Thoracic aorta (tissue), 2 donors: Measurements from ENCODE around the gene HTATIP2. TPM values are rescaled to one million over a fixed set of nuclear protein-coding genes. Genes with fewer than 3 reads are reported as not detected.
"Not testable (repeated sequence)": the region's sequence is repeated elsewhere in the genome, so short reads cannot be mapped to it uniquely, and the experiment has no call there.

Experiments
- ATAC-seq: fragments of 150-250 bp; one replicate; pipeline ENCODE4 v1.8.0; 2017; ENCODE audit warnings: low read depth; ENCODE audit not compliant: insufficient number of reproducible peaks, low FRiP score
- DNase-seq: peaks from one replicate; pipeline ENCODE4 v3.0.0-alpha.2; 2020; ENCODE audit warnings: low spot score
- H3K27ac ChIP-seq, 2 donors: fragments of 200-600 bp; sonication (generic); 1 replicate in 1 of 2; 2 replicates in 1 of 2; pipeline ENCODE4 v1.5.1; 2016; ENCODE audit warnings: mild to moderate bottlenecking in 2 of 2, moderate library complexity in 2 of 2
- H3K27me3 ChIP-seq: fragments of 200-600 bp; sonication (generic); replicated peaks from 2 replicates; pipeline ENCODE4 v1.6.0; 2016; ENCODE audit warnings: mild to moderate bottlenecking; ENCODE audit not compliant: insufficient read depth
- H3K36me3 ChIP-seq: fragments of 200-600 bp; sonication (generic); one replicate; pipeline ENCODE4 v1.5.1; 2016
- H3K4me1 ChIP-seq, 2 donors: fragments of 200-600 bp; sonication (generic); 1 replicate in 1 of 2; 2 replicates in 1 of 2; pipeline versions ENCODE4 v1.5.1 to v1.6.0; 2016; ENCODE audit warnings: low read depth in 2 of 2, mild to moderate bottlenecking in 1 of 2; ENCODE audit not compliant: control insufficient read depth in 1 of 2
- H3K4me3 ChIP-seq: fragments of 200-600 bp; sonication (generic); 2 replicates; pipeline ENCODE4 v1.5.1; 2016; ENCODE audit warnings: mild to moderate bottlenecking
- H3K9me3 ChIP-seq: fragments of 200-600 bp; sonication (generic); 2 replicates; pipeline ENCODE4 v1.5.1; 2016
- total RNA-seq, 2 donors: library from RNA; depleted of rRNA; stranded (reverse); fragments of >200 nt; gene quantifications; one replicate each; pipeline versions ENCODE4 v1.1.0 to v1.2.3, GENCODE V29; 2016
- TF ChIP-seq, protein P1 (sequence below): fragments of 200-600 bp; sonication (generic); IDR thresholded peaks from one replicate; pipeline ENCODE4 v1.5.1; 2019; ENCODE audit warnings: antibody characterized with exemption

HTATIP2 gene
- total RNA-seq, 2 donors from 2014 or later, result 29.0 to 29.9 TPM

DNA sequence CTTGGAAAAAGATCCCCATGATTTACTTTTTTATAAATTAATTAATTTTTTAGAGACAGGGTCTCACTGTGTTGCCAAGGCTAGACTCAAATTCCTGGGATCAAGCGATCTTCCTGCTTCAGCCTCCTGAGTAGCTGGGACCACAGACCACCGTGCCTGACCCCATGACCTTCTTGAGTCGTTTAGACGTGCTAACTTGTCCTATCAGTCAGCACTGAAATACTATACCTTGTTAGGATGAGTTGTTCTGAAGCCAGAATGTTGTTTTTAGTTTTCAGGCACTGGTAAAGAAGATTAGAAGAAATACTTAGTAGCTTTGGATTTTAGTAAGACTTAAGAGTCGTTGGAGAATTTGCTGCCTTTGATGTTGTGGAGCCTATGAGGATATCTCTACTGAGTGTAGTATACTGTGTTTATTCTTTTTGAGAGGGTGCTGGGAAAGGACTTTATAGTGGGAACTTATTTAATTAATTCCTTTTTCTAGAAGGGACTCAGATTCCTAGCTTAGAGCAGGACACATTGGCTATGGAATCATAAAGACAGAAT, 8.6 kb downstream of the HTATIP2 start:
- ATAC-seq (no peak), DNase-seq (no peak)
- peaks cover 7% of the 10 kb centered on the region for H3K36me3 ChIP-seq

DNA sequence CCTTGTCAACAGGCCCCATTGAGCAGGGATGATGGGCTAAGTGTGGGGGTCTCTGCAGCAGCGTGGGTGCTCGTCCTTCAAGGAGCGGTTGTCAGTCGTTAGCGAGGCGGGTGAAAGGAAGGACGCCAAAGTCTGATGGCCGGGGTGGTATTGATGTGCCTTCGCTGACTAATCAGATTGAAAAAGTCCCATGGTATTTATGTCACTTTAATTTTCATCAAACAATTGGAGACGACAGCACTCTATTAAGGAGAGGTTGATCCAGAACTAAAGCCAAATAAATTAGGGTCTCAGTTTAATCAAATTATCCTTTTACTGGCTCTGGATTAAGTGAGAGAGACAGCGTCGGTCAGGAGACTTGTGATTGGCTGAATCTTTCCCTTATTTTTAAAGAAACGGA, 9.6 kb downstream of the HTATIP2 start:
- Histone ChIP-seq H3K4me1 (peaks cover 3 to 10% of the 10 kb centered on the region in 2 donors), H3K36me3 (peaks cover 9% of the 10 kb centered on the region)

More for the DNA sequence above, 8.6 kb downstream of the HTATIP2 start:
- Histone ChIP-seq H3K4me3 (no peak overlapping the region), H3K4me1 (peaks cover 7 to 14% of the 10 kb centered on the region in 2 donors), H3K9me3 (no peaks in the 10 kb centered on the region), H3K27ac (no peak overlapping the region), H3K27me3 (no peaks in the 10 kb centered on the region)
- TF ChIP-seq, protein P1, sequence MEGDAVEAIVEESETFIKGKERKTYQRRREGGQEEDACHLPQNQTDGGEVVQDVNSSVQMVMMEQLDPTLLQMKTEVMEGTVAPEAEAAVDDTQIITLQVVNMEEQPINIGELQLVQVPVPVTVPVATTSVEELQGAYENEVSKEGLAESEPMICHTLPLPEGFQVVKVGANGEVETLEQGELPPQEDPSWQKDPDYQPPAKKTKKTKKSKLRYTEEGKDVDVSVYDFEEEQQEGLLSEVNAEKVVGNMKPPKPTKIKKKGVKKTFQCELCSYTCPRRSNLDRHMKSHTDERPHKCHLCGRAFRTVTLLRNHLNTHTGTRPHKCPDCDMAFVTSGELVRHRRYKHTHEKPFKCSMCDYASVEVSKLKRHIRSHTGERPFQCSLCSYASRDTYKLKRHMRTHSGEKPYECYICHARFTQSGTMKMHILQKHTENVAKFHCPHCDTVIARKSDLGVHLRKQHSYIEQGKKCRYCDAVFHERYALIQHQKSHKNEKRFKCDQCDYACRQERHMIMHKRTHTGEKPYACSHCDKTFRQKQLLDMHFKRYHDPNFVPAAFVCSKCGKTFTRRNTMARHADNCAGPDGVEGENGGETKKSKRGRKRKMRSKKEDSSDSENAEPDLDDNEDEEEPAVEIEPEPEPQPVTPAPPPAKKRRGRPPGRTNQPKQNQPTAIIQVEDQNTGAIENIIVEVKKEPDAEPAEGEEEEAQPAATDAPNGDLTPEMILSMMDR, result no peak

DNA sequence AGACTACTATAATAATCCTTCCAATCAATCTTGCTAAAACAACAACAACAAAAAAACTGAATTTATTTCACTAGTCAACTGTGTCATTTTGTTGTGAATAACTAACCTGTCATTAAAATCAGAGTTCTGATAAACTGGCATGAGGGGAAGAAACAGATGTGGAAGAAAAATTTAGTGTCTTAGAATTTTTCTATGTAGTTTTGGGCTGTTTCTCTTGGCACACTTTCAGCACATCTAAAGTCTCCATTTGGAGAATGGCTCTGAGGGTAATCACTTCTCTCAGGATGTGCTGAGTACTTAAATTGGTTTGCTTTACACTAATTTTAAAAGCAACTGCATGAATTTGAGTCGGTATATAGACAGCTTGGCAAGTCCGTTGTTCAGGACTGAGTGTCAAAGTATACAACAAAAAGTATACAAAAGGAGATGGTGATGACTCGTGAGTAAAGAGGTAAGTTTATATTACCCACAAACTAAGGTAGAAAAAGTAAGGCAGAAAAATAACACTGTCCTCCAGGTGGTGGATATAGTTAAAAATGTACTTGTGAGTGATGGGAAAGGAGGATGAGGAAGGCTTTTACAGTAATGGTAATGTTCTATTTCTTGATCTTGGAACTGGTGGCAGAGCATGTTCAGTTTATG, 10.2 kb downstream of the HTATIP2 start:
- TF ChIP-seq, protein P1, result no peak
- Histone ChIP-seq H3K4me3 (no peak overlapping the region), H3K4me1 (peaks cover 3 to 6% of the 10 kb centered on the region in 2 donors), H3K36me3 (peaks cover 14% of the 10 kb centered on the region), H3K9me3 (no peaks in the 10 kb centered on the region), H3K27me3 (no peaks in the 10 kb centered on the region), H3K27ac (no peak overlapping the region)
- DNase-seq (no peak), ATAC-seq (no peak)

More for the DNA sequence above, 9.6 kb downstream of the HTATIP2 start:
- DNase-seq (no peak), ATAC-seq (no peak)
- Histone ChIP-seq H3K4me3 (no peak overlapping the region), H3K9me3 (no peaks in the 10 kb centered on the region), H3K27ac (no peak overlapping the region), H3K27me3 (no peaks in the 10 kb centered on the region)
- TF ChIP-seq, protein P1, result no peak

DNA sequence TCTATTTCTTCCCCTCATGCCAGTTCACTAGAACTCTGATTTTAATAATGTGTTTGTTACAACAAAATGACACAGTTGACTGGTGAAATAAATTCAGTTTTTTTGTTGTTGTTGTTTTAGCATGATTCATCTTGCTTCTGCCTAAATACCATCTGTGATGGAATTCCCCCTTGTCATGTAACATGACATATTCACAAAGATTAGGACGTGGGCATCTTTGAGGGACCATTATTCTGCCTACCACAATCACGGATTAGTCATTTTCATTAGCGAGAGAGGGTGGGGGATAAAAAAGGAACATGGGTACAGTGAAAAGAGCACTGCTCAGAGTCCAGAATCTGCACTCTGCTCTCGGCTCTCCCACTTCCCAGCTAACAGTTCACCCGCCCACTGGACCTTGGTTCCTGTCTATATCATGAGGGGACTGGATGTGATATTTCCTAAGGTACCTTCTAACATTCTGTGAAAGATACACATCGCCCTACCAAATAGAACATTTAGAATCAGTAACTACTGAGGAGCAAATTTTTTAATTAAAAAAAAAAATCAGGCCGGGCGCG, 11.3 kb downstream of the HTATIP2 start:
- H3K27ac ChIP-seq, result no peak overlapping the region
- H3K9me3 ChIP-seq, result no peaks in the 10 kb centered on the region
- no peak overlapping the region for H3K4me3 ChIP-seq
- TF ChIP-seq, protein P1, result no peak
- no peaks in the 10 kb centered on the region for H3K27me3 ChIP-seq
- ATAC-seq, result no peak
- DNase-seq, result no peak
- H3K36me3 ChIP-seq, result peaks cover 19% of the 10 kb centered on the region
- H3K4me1 ChIP-seq, result peaks cover 3 to 6% of the 10 kb centered on the region in 2 donors

DNA sequence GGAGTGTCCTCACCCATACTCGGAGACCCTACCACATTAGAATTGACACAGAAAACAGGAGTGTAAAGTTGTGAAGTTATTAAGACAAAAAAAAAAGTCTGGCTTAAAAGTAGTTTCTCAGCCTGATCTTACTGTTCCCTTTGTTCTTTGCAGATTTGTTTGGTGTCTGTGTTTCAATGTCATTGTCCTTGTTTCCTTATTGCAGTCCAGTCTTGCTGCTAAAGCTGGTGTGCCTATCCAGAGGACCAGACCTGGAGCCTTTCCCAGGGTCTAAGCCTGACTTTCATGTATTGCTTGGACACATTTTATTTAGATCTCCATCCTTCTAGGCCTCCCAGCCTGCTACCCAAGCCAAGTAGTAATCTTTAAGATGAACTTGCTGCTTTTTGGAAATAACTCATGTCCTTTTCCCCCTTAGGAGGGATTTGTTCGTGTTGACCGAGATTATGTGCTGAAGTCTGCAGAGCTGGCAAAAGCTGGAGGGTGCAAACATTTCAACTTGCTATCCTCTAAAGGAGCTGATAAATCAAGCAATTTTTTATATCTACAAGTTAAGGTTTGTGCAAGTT, 12.7 kb downstream of the HTATIP2 start:
- ATAC-seq, result no peak
- no peak for DNase-seq
- no peaks in the 10 kb centered on the region for H3K9me3 ChIP-seq
- H3K4me1 ChIP-seq, result peaks cover 3 to 6% of the 10 kb centered on the region in 2 donors
- H3K27ac ChIP-seq, result no peak overlapping the region
- no peaks in the 10 kb centered on the region for H3K27me3 ChIP-seq
- H3K4me3 ChIP-seq, result no peak overlapping the region
- H3K36me3 ChIP-seq, result peaks cover 19% of the 10 kb centered on the region
- TF ChIP-seq, protein P1, result no peak

DNA sequence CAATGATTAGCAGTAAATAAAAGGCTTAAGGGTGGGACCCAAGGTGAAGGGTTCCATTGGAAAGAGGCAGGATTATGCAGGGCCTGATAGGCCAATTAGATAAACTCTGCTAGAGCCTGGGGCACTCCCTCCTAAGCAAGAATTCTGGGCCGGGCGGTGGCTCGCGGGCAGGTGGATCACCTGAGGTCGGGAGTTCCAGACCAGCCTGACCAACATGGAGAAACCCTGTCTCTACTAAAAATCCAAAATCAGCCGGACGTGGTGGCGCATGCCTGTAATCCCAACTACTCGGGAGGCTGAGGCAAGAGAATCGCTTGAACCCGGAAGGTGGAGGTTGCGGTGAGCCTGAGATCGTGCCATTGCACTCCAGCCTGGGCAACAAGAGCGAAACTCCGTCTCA, 22.5 kb downstream of the HTATIP2 start:
- not testable (repeated sequence) for H3K27me3 ChIP-seq, H3K27ac ChIP-seq, ATAC-seq, H3K36me3 ChIP-seq, DNase-seq, H3K9me3 ChIP-seq, H3K4me3 ChIP-seq
- H3K4me1 ChIP-seq, result peaks cover 0 to 13% of the 10 kb centered on the region in 2 donors
